ENCODE results near the gene FNIP1. TPM values are rescaled to one million over a fixed set of nuclear protein-coding genes. Genes with fewer than 3 reads are reported as not detected.

Gene FNIP1
- total and polyA plus RNA-seq, 2 experiments from 2014 or later: 8.2 to 27.9 TPM

- TF ChIP-seq REST (IDR thresholded peaks at IDR 0.05; ENCODE audit: unreplicated experiment) (no peak), STAT1 (IDR thresholded peaks at IDR 0.05; ENCODE audit: unreplicated experiment) (no peak), NANOG (IDR thresholded peaks at IDR 0.05; ENCODE audit: borderline replicate concordance) (no peak), EZH2 (IDR thresholded peaks at IDR 0.05; ENCODE audit: low read depth, unreplicated experiment) (no peak)
- TF ChIP-seq, protein P1, sequence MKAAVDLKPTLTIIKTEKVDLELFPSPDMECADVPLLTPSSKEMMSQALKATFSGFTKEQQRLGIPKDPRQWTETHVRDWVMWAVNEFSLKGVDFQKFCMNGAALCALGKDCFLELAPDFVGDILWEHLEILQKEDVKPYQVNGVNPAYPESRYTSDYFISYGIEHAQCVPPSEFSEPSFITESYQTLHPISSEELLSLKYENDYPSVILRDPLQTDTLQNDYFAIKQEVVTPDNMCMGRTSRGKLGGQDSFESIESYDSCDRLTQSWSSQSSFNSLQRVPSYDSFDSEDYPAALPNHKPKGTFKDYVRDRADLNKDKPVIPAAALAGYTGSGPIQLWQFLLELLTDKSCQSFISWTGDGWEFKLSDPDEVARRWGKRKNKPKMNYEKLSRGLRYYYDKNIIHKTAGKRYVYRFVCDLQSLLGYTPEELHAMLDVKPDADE (IDR thresholded peaks at IDR 0.05): no peak
Measured at GRCh38 chr5:131765261-131765660, 31.6 kb downstream of the FNIP1 start (continued).

- H3K36me3 Mint-ChIP-seq (ENCODE audit: low read depth): peaks cover 18% of the 10 kb centered on the region; the same call in 2 of the 3 replicates
- H3K9me3 Mint-ChIP-seq: peaks cover 3% of the 10 kb centered on the region; the same call in 1 of the 3 replicates
- H3K4me3 Mint-ChIP-seq: no peak overlapping the region
- H3K27me3 Mint-ChIP-seq (ENCODE audit: insufficient read depth, low read depth, poor library complexity): no peaks in the 10 kb centered on the region
- H3K79me2 ChIP-seq (replicated peaks; ENCODE audit: insufficient read depth): peaks cover 91% of the 10 kb centered on the region
- no peak overlapping the region for H3K27ac ChIP-seq (ENCODE audit: low read depth)
- H3K9me2 ChIP-seq (ENCODE audit: insufficient read depth): no peaks in the 10 kb centered on the region
- no peaks in the 10 kb centered on the region; the same call in 2 of the 3 replicates for H3K4me1 Mint-ChIP-seq
- no peak overlapping the region for H3K27ac Mint-ChIP-seq
- H3K4me2 ChIP-seq: no peak overlapping the region
- TF ChIP-seq EZH2phosphoT487 (IDR thresholded peaks at IDR 0.05; ENCODE audit: unreplicated experiment) (no peak), STAT1 (IDR thresholded peaks at IDR 0.05; ENCODE audit: unreplicated experiment) (no peak), ZNF462 (CRISPR knock-in tag; IDR thresholded peaks at IDR 0.05) (no peak), ZNF331 (CRISPR knock-in tag; IDR thresholded peaks at IDR 0.05; ENCODE audit: low read depth) (no peak), EZH2 (IDR thresholded peaks at IDR 0.05; ENCODE audit: low read depth, unreplicated experiment) (no peak)
- H3F3A ChIP-seq (replicated peaks; ENCODE audit: low read depth): no peaks in the 10 kb centered on the region
- 0 out of 2 replicates have a peak, but pooled peaks cover under 1% of the 10 kb centered on the region for H3K4me1 ChIP-seq (ENCODE audit: insufficient read depth)
- ATAC-seq (no peak), DNase-seq (ENCODE audit: low spot score) (no peak)
- H3K36me3 ChIP-seq (ENCODE audit: insufficient read depth): no peaks in the 10 kb centered on the region
- no peaks in the 10 kb centered on the region for H3K27me3 ChIP-seq (ENCODE audit: insufficient read depth)
- H3K4me3 ChIP-seq: no peak overlapping the region
- peaks cover 17% of the 10 kb centered on the region for H4K20me1 ChIP-seq (replicated peaks; ENCODE audit: insufficient read depth)
- H2AFZ ChIP-seq: no peak overlapping the region
Measured at GRCh38 chr5:131763968-131764367, 32.8 kb downstream of the FNIP1 start.

Measured in GM23338 (cell line).